Measurements from ENCODE around the gene KRTAP17-1.
"Not testable (repeated sequence)": the region's sequence is repeated elsewhere in the genome, so short reads cannot be mapped to it uniquely, and the experiment has no call there.

Gene KRTAP17-1, protein sequence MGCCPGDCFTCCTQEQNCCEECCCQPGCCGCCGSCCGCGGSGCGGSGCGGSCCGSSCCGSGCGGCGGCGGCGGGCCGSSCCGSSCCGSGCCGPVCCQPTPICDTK

DNA sequence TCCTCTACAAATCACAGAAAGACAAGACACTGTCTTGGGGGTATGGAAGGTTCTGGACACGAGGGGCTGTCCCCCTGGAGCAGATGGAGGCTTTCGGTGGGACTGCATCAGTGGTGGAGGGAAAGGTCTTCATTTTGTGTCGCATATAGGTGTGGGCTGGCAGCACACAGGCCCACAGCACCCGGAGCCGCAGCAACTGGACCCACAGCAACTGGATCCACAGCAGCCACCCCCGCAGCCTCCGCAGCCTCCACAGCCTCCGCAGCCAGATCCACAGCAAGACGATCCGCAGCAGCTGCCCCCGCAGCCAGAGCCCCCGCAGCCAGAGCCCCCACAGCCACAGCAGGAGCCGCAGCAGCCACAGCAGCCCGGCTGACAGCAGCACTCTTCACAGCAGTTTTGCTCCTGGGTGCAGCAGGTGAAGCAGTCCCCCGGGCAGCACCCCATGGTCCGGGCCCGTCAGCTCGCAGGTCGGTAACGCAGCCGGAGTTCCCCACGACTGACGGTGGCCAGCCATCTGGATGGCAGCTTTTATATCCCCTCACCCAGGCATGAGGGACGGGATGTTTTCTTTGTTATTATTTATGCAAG lies at the start of gene KRTAP17-1:
TSS of gene KRTAP17-1 (minus strand) at position 507 of the 591 bp plus-strand sequence. CDS start at position 447, 60 bp downstream.
- ChIA-PET CTCF (interaction anchor here (1.2 kb wide), 1 partner anchor 14 kb away, joined by 4 read pairs; no protein-coding TSS in a partner anchor), POLR2A (no interaction called here)
- TF ChIP-seq, protein P1, sequence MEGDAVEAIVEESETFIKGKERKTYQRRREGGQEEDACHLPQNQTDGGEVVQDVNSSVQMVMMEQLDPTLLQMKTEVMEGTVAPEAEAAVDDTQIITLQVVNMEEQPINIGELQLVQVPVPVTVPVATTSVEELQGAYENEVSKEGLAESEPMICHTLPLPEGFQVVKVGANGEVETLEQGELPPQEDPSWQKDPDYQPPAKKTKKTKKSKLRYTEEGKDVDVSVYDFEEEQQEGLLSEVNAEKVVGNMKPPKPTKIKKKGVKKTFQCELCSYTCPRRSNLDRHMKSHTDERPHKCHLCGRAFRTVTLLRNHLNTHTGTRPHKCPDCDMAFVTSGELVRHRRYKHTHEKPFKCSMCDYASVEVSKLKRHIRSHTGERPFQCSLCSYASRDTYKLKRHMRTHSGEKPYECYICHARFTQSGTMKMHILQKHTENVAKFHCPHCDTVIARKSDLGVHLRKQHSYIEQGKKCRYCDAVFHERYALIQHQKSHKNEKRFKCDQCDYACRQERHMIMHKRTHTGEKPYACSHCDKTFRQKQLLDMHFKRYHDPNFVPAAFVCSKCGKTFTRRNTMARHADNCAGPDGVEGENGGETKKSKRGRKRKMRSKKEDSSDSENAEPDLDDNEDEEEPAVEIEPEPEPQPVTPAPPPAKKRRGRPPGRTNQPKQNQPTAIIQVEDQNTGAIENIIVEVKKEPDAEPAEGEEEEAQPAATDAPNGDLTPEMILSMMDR (IDR thresholded peaks at IDR 0.05; ENCODE audit: control extremely low read depth, extremely low read depth, low read depth, missing control alignments), result no peak
- DNase-seq (ENCODE audit: extremely low spot score), result no peak

DNA sequence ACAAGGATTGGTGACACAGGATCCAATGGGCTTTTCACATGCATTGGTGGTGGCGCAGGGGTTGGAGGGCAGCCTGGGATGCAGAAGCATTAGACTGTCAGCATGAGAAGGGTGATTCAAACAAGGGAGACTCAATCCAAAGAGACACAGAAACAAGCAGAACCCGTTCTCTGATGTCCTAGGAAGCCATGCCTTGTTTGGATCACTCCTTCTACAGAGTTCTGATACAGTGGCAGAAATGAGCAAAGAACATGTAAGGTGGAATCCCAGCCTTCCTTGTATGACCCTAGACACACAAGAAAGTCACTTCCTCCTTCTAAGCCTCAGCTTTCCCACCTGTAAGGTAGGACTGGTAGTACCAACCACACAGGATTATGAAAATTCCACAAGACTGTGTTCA lies 48.4 kb upstream of the KRTAP17-1 start:
- CTCF ChIA-PET, result no interaction called here
- TF ChIP-seq, protein P1 (IDR thresholded peaks at IDR 0.05; ENCODE audit: control extremely low read depth, extremely low read depth, low read depth, missing control alignments), result no peak
- POLR2A ChIA-PET, result no interaction called here
- DNase-seq (ENCODE audit: extremely low spot score), result no peak

DNA sequence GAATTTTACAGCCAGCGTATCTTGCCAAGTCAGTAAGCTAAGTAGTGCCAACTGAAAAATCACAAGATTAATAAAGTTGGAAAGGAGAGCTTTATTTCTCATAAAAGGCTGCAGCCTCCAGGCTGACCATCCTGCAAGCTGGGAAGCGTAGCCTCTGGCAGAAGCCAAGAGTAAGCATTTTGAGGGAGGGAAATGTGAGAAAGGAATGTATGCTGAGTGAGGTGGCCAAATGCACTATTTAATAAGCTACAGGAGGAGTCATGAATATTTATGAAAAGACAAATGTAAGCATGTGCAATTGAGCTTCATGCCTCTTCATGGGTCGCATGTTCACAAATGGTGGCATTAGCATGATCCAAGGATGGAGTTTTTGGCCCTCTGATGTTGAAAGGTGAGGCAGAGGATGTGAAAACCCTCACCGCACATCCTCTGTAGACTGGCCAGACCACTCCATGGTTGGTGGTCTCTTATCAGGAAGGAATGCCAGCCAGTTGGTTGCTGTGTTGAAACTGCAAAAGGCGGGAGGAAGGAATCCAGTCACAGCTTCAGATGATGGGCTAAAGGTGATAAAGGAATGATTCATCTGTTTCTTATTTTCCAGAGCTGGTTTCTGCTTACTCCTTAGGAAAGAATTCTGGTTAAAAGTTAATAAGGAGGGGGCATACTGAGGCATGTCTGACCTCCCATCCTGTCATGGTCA lies 44.9 kb upstream of the KRTAP17-1 start:
- CTCF ChIA-PET, result no interaction called here
- TF ChIP-seq, protein P1 (IDR thresholded peaks at IDR 0.05; ENCODE audit: control extremely low read depth, extremely low read depth, low read depth, missing control alignments), result no peak
- POLR2A ChIA-PET, result no interaction called here
- no peak for DNase-seq (ENCODE audit: extremely low spot score)

DNA sequence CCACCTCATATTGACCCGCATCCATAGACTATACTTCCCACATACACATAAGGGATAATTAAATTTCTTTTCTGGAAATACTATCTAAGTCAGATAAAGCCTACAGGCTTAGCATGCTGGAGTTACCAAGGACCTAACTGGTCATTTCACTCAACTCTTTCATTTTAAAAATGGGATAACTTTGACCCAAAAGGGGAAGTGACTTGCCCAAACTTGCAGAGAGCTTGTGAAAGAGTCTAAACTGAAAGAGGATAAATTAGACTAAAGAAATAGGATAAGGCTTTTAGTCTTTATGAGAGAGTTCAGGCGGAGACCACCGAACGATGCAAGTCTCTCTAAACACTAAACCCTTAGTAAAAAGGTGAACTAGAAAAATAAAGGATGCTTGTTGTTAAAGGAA lies 39.0 kb upstream of the KRTAP17-1 start:
- ChIA-PET CTCF (interaction anchor here (2.3 kb wide), 1 partner anchor 15 kb away, joined by 11 read pairs; the partner anchor contains the start of gene KRT33B), POLR2A (no interaction called here)
- TF ChIP-seq, protein P1 (IDR thresholded peaks at IDR 0.05; ENCODE audit: control extremely low read depth, extremely low read depth, low read depth, missing control alignments), result no peak
- DNase-seq (ENCODE audit: extremely low spot score), result no peak

DNA sequence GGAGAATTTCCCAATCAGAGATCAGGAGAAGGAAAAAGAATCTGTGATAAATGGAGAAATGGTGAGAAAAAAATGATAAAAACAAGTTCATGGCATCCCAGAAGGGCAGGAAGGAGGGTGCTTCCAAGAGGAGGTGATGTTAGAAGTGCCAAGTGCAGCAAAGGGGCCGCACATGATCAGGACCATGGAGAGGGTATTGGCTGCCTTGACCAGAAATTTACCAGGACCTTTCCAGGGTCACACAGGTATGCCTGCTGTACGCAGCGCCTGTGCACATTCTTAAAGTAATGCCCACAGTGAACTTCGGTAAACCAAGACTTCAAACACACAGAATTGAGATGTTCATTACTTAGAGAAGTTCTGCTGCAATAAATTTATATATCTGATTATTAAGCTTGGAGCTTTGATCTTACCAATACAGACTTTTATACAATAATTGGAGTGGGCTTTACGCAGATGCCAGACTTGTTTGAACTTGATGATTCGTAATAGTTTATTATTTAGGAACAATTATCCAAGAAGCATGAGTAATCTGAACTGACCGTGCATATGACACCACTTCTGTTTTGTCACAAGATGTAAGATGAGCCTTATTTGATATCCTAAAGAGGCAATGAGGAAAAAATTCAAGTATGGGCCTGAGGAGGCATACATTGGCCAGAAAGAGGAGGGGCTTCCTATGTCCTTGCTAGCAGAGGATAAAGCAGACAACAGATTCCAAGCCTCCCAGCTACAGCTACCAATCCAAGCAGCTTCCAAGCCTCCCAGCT lies 37.3 kb upstream of the KRTAP17-1 start:
- TF ChIP-seq, protein P1 (IDR thresholded peaks at IDR 0.05; ENCODE audit: control extremely low read depth, extremely low read depth, low read depth, missing control alignments), result no peak
- POLR2A ChIA-PET, result no interaction called here
- DNase-seq (ENCODE audit: extremely low spot score), result no peak
- CTCF ChIA-PET, result interaction anchor here (1.0 to 1.3 kb wide), 2 partner anchors 13 to 30 kb away, joined by 3 read pairs; no protein-coding TSS in a partner anchor

DNA sequence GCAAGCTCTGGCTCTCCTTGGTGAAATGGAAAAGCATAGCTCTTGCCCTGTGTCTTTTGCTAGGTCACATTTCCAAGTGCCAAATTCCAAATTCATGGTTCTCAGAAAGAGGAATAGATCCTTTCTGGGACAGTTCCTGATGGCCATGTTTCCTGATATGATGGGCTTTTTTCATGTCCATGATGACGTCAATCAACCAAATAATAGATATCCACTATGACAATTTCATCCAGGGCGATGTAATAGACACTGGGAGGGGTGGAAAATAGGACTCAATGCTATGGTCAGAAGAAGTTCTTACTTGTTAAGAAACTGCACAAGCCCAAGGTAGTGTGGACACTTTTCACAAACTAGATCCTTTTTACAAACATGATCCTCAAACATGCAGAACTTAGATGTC lies 35.7 kb upstream of the KRTAP17-1 start:
- POLR2A ChIA-PET, result no interaction called here
- CTCF ChIA-PET, result no interaction called here
- DNase-seq (ENCODE audit: extremely low spot score), result no peak
- TF ChIP-seq, protein P1 (IDR thresholded peaks at IDR 0.05; ENCODE audit: control extremely low read depth, extremely low read depth, low read depth, missing control alignments), result no peak

DNA sequence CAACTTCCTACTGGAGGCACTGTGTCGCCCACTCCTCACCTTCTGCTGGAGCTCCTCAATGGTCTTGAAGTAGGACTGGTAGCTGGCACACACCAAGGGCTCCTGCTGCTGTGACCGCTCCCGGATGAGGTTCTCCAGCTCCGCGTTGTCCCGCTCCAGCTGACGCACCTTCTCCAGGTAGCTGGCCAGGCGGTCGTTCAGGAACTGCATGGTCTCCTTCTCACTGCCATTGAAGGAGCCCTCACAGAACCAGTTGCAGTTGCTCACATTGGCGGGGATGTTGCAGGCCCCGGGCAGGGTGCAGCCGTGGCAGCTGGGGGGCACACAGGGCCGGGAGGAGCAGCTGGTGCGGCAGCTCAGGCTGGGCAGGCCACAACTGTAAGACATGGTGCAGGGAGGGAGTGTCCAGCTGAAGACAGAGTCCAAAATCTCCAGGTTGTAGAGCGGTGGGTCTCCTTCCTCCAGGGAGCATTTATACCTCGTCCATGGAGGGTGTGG lies 34.9 kb upstream of the KRTAP17-1 start, which contains the start of gene KRT33A:
TSS of gene KRT33A (minus strand) at position 448 of the 498 bp plus-strand sequence. CDS start at position 387, 61 bp downstream.
- CTCF ChIA-PET, result not testable (repeated sequence)

More for the DNA sequence above, 34.9 kb upstream of the KRTAP17-1 start, which contains the start of gene KRT33A:
- DNase-seq (ENCODE audit: extremely low spot score); POLR2A ChIA-PET: not testable (repeated sequence)

All from GM10248 (cell line).